ENCODE measurements around the gene TRAPPC4. TPM values are rescaled to one million over a fixed set of nuclear protein-coding genes. Genes with fewer than 3 reads are reported as not detected.

TRAPPC4 gene
- total RNA-seq, 2 donors from 2014 or later: 60.0 to 66.8 TPM

DNA sequence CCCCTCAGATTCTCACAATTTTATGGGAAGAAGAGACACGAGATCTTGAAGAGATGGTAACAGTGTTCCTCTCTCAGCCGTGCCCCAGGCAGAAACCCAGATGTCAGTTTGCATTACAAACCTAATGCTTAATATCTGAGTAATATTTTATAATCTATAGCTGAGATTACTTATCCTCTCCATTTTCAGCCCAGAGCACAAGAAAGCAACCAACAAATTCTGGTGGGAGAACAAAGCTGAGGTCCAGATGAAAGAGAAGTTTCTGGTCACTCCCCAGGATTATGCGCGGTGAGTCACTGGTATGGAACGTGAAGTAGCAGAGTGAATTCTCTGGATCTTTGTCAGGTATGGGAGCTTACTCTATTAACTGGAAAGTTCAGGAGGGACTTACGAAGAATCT lies 19.7 kb upstream of the TRAPPC4 start:
- Mint-ChIP-seq H3K27me3 (ENCODE audit: insufficient read depth) (no peaks in the 10 kb centered on the region), H3K4me1 (peaks cover 15% of the 10 kb centered on the region), H3K9me3 (no peaks in the 10 kb centered on the region), H3K27ac (peak overlapping the region; percentile 99), H3K36me3 (ENCODE audit: low read depth) (peaks cover 40% of the 10 kb centered on the region), H3K4me3 (peak overlapping the region; percentile 98)
- Histone ChIP-seq H3K36me3 (ENCODE audit: control insufficient read depth, insufficient read depth, low read length) (peaks cover 38% of the 10 kb centered on the region), H3K4me3 (ENCODE audit: low read length) (peak overlapping the region; percentile 88), H3K27me3 (ENCODE audit: control insufficient read depth, insufficient read depth, low read length, poor library complexity, severe bottlenecking) (no peaks in the 10 kb centered on the region), H3K9ac (ENCODE audit: extremely low read depth, low read length, poor library complexity, severe bottlenecking) (peak overlapping the region; percentile 71), H3K9me3 (ENCODE audit: control insufficient read depth, low read length) (no peaks in the 10 kb centered on the region), H3K27ac (ENCODE audit: low read depth, low read length) (no peak overlapping the region), H3K4me1 (ENCODE audit: control insufficient read depth, insufficient read depth, low read length) (no peaks in the 10 kb centered on the region)
- TF ChIP-seq, protein P1, sequence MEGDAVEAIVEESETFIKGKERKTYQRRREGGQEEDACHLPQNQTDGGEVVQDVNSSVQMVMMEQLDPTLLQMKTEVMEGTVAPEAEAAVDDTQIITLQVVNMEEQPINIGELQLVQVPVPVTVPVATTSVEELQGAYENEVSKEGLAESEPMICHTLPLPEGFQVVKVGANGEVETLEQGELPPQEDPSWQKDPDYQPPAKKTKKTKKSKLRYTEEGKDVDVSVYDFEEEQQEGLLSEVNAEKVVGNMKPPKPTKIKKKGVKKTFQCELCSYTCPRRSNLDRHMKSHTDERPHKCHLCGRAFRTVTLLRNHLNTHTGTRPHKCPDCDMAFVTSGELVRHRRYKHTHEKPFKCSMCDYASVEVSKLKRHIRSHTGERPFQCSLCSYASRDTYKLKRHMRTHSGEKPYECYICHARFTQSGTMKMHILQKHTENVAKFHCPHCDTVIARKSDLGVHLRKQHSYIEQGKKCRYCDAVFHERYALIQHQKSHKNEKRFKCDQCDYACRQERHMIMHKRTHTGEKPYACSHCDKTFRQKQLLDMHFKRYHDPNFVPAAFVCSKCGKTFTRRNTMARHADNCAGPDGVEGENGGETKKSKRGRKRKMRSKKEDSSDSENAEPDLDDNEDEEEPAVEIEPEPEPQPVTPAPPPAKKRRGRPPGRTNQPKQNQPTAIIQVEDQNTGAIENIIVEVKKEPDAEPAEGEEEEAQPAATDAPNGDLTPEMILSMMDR (conservative IDR thresholded peaks at IDR 0.05): no peak
- 19 to 44% methylated on average over 2 to 5 of the region's 6 CpGs for WGBS, 2 experiments (ENCODE audit: insufficient coverage in 1 of 2, insufficient read length in 1 of 2)
- peak; percentile 82 for DNase-seq

DNA sequence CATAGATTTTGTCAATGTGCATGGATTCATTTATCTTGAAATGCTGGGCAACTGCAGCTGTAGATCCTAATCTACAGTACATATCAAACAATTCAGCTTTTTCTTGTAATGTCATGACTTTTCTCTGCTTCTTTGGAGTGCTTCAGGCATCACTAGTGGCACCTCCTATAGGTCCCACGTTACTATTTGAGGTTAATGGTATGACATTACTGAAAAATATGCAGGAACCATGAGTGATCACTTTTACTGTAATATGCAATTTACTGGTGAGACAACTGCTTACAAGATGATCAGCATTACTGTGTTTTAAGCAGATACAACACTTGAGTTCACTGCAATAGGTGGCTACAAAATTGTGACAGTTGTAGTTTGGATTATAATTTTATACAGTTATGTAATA lies 17.7 kb upstream of the TRAPPC4 start:
- Histone ChIP-seq H3K4me1 (ENCODE audit: control insufficient read depth, insufficient read depth, low read length) (no peaks in the 10 kb centered on the region), H3K36me3 (ENCODE audit: control insufficient read depth, insufficient read depth, low read length) (peaks cover 53% of the 10 kb centered on the region), H3K9me3 (ENCODE audit: control insufficient read depth, low read length) (no peaks in the 10 kb centered on the region), H3K4me3 (ENCODE audit: low read length) (no peak overlapping the region), H3K9ac (ENCODE audit: extremely low read depth, low read length, poor library complexity, severe bottlenecking) (no peak overlapping the region), H3K27me3 (ENCODE audit: control insufficient read depth, insufficient read depth, low read length, poor library complexity, severe bottlenecking) (no peaks in the 10 kb centered on the region), H3K27ac (ENCODE audit: low read depth, low read length) (no peak overlapping the region)
- peaks cover 15% of the 10 kb centered on the region for H3K4me1 Mint-ChIP-seq
- peaks cover 51% of the 10 kb centered on the region for H3K36me3 Mint-ChIP-seq (ENCODE audit: low read depth)
- no peaks in the 10 kb centered on the region for H3K9me3 Mint-ChIP-seq
- no peak for DNase-seq
- H3K27ac Mint-ChIP-seq: no peak overlapping the region
- 87 to 100% methylated on average over 1 of the region's 1 CpG for WGBS, 2 experiments (ENCODE audit: insufficient coverage in 1 of 2, insufficient read length in 1 of 2)
- no peak overlapping the region for H3K4me3 Mint-ChIP-seq
- H3K27me3 Mint-ChIP-seq (ENCODE audit: insufficient read depth): no peaks in the 10 kb centered on the region
- TF ChIP-seq, protein P1 (conservative IDR thresholded peaks at IDR 0.05): no peak

DNA sequence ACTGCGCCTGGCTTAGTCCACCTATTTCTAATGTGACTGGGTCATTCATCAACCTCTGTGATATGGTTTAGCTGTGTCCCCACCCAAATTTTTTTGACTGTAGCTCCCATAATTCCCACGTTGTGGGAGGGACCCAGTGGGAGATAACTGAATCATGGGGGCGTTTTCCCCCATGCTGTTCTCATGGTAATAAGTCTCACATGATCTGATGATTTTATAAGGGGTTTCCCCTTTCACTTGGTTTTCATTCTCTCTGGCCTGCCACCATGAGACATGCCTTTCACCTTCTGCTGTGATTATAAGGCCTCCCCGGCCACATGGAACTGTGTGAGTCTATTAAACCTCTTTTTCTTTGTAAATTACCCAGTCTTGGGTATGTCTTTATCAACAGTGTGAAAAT lies 11.9 kb upstream of the TRAPPC4 start:
- Histone ChIP-seq H3K27me3 (ENCODE audit: control insufficient read depth, insufficient read depth, low read length, poor library complexity, severe bottlenecking) (no peaks in the 10 kb centered on the region), H3K4me3 (ENCODE audit: low read length) (no peak overlapping the region), H3K9me3 (ENCODE audit: control insufficient read depth, low read length) (no peaks in the 10 kb centered on the region), H3K36me3 (ENCODE audit: control insufficient read depth, insufficient read depth, low read length) (peaks cover 76% of the 10 kb centered on the region), H3K9ac (ENCODE audit: extremely low read depth, low read length, poor library complexity, severe bottlenecking) (no peak overlapping the region), H3K27ac (ENCODE audit: low read depth, low read length) (no peak overlapping the region), H3K4me1 (ENCODE audit: control insufficient read depth, insufficient read depth, low read length) (no peaks in the 10 kb centered on the region)
- TF ChIP-seq, protein P1 (conservative IDR thresholded peaks at IDR 0.05): no peak
- H3K36me3 Mint-ChIP-seq (ENCODE audit: low read depth): peaks cover 58% of the 10 kb centered on the region
- no peak for DNase-seq
- WGBS, 2 experiments (ENCODE audit: insufficient coverage in 1 of 2, insufficient read length in 1 of 2): 95% methylated on average over 2 to 4 of the region's 4 CpGs
- H3K27me3 Mint-ChIP-seq (ENCODE audit: insufficient read depth): no peaks in the 10 kb centered on the region
- no peak overlapping the region for H3K27ac Mint-ChIP-seq
- no peaks in the 10 kb centered on the region for H3K4me1 Mint-ChIP-seq
- H3K4me3 Mint-ChIP-seq: no peak overlapping the region
- no peaks in the 10 kb centered on the region for H3K9me3 Mint-ChIP-seq
